HG03558 (cell line): ENCODE measurements around the gene SCAMP2.
"Not testable (repeated sequence)": the region's sequence is repeated elsewhere in the genome, so short reads cannot be mapped to it uniquely, and the experiment has no call there.

Experiments used
- ATAC-seq: cut with Tn5 transposase; IDR thresholded peaks from one replicate; pipeline ENCODE4 v1.9.1; 2021; ENCODE audit warnings: moderate number of reproducible peaks; ENCODE audit not compliant: unreplicated experiment; ENCODE audit errors: extremely low read depth

Gene SCAMP2, protein sequence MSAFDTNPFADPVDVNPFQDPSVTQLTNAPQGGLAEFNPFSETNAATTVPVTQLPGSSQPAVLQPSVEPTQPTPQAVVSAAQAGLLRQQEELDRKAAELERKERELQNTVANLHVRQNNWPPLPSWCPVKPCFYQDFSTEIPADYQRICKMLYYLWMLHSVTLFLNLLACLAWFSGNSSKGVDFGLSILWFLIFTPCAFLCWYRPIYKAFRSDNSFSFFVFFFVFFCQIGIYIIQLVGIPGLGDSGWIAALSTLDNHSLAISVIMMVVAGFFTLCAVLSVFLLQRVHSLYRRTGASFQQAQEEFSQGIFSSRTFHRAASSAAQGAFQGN

DNA sequence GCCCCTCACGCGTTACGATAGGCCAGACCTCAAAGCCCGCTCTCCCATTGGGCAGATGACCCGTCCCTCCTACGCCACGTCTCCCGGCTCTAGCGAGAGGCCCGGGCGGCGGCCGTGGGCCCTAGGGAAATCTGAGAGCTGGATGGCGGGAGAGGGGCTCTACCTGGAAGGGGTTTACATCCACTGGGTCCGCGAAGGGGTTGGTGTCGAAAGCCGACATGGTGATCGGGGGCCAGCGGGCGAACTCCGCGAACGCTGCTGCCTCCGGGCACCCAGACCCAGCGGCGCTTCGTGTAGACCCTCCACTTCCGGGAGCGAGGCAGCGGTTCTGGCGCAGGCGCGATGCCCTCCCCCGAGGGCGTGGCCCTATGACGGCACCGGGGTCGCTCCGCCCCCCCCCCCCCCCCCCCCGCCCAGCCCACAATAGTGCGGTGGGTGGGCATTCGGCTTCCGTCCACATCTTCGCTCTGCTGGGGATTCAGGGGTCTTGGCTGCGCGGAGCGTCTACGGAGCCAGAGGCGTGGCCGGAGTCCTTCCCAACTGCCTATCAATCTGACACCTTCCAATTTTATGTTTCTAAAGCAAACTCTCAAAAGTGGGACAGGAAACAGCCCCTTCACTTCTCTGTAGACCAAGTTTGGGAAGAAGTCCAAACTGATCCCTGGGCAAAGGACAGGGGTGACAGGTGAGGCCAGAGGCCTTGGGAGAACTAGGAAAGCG, at the start of gene SCAMP2:
Gene SCAMP2 (minus strand): TSS at position 330 of the 720 bp plus-strand sequence. CDS start 110 bp downstream, at position 220.
- ATAC-seq = peak; percentile 38

DNA sequence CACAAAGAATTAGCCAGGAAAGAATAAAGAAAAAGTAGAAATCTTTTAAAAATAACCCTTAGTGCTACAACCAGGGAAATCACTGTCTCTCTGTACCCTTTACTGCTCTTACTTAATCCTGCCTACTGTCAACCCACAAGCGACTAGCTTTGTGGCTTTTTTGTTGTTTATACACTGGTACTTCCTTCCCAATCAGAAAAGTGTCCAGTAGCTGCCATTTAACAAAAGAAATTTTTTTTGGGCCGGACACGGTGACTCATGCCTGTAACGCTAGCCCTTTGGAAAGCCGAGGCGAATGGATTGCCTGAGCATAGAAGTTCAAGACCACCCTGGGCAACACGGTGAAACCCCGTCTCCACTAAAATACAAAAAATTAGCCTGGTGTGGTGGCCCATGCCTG, 47.3 kb upstream of the SCAMP2 start:
- no peak for ATAC-seq

DNA sequence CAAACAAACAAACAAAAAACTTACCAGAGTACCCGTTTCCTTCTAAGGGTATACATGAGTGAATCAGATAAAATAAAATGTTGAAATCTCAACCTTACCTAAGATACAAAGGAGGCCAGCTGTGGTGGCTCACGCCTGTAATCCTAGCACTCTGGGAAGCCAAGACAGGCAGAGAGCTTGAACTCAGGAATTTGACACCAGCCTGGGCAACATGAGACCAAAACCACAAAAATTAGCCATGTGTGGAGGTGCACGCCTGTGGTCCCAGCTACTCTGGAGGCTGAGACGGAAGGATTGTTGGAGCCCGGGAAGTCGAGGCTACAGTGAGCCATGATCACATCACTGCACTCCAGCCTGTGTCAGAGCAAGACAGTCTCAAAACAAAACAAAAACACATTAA, 44.5 kb upstream of the SCAMP2 start:
- no peak for ATAC-seq

DNA sequence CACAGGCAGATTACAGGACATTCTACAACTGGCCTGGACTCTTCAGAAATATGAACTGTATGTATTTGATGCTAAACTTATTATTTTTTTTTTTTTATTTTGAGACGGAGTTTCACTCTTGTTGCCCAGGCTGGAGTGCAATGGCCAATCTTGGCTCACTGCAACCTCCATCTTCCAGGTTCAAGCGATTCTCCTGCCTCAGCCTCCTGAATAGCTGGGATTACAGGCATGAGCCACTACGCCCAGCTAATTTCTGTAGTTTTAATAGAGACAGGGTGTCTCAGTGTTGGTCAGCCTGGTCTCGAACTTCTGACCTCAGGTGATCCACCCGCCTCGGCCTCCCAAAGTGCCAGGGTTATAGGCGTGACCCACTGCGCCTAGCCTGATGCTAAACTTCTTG, 40.6 kb upstream of the SCAMP2 start:
- ATAC-seq = not testable (repeated sequence)

DNA sequence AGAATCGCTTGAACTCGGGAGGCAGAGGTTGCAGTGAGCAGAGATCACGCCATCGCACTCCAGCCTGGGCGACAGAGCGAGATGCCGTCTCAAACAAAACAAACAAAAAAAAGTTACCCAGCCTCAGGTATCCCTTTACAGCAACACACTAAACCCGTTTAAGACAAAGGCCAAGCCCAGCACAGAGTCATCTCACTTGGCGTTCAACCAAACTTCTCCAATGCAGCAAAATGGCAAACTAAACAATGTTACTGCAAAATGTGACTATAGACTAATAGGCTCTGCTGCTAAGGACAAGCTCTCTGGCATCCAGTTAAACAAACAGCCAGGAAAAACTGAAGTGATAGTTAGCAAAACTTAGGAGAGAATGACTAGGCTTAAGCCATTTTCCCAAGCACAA, 39.9 kb upstream of the SCAMP2 start:
- no peak for ATAC-seq

DNA sequence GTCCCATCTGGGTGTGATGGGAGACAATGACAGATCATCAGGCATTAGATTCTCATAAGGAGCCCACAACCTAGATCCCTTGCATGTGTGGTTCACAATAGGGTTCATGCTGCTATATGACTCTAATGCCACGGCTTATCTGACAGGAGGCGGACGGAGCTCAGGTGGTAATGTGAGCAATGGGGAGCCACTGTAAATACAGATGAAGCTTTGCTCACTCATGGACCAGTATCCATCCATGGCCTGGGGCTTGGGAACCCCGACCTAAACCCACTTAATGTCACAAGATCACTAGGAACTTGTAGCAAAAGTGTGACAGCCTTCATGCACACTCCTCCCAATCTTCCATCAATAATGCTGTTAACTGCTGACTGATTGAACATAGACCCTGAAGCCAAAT, 35.5 kb upstream of the SCAMP2 start:
- ATAC-seq = no peak

DNA sequence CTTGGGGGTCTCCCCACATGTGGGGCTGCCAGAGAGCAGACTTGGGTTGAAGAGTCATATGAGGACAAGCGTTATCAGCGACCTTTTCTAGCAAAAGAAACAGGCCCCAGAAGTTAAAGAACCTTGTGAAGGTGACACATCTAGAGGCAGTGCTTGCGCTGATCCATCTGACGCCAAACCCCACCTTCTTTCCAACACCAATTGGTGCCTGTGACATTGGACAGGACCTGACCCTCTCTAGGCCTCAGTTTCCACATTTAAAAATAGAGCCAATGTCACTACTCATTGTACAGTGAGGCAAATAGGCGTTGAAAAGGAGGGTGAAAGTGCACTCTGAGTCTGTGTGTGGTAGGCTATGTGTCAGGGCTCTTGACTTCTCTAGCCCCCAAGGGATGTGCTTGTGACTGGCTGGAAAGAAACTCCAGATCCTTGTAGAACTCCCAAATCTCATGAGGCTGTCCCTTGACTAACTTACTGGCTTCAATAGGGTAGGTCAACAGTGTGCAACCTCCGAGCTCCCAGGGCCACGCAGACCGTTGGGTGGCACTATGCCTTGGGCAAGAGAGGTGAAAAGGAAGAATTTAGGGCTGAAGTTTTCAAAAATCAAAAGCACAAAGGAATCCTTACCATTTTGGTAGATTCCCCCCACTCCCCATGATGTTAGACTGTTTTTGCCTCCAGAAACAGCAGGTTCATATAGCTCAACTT, 34.2 kb upstream of the SCAMP2 start:
- ATAC-seq = no peak

DNA sequence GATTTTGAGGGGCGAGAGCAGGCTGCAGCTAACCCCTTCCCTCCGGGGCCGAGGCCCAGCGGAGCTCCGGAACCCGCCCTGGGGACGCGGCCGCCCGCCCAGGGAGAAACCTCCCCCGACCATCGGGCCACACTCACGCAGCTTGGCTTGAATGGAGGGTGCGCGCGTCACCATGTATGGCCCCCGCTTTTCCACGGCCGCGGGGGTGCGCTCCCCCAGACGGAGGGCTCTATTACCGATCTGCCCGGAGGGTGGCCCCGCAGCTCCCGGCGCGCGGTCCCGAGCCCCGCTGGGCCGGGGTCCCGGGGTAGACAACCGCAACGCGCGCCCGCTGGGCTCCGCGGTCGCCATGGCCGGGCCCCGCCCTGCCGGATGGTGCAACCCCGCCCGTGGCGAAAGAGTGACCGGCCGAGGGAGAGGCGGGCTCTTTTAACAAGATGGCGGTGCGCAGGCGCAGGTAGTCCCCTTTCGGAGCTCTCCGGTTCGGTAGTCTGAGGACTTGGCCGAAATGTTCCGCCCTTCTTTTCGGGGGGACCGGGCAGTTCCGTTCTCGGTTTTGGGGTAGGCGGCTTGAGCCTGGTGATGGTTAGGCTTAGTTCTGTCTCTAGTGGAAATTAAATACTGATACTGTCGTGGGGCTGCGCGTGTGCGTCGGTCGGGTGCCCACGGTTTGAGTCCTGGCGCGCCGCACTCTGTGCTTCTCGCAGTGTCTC, 33.4 kb upstream of the SCAMP2 start, which contains the start of gene FAM219B:
Gene FAM219B (minus strand): TSS at position 402 of the 713 bp plus-strand sequence. CDS start 51 bp downstream, at position 351.
- ATAC-seq = peak; percentile 65

DNA sequence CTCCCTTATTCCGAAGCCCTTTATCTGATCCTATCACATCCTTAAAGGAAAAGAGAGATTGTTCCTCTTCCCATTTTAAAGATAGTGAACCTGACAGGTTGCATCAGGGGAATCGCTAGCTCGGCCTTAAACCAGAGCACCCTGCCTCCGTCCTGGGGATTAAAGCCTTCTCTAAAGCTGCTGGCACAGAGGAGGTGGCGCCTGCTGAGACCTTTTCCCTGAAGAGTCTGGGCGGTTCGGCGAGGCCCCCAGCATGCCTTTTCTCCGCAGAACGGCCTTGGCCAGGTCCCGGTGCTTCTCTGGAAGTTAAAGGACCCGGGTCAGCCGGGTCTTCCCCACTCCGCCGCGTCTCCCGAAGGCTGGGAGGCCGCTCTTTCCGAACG, 32.9 kb upstream of the SCAMP2 start:
- ATAC-seq = no peak

DNA sequence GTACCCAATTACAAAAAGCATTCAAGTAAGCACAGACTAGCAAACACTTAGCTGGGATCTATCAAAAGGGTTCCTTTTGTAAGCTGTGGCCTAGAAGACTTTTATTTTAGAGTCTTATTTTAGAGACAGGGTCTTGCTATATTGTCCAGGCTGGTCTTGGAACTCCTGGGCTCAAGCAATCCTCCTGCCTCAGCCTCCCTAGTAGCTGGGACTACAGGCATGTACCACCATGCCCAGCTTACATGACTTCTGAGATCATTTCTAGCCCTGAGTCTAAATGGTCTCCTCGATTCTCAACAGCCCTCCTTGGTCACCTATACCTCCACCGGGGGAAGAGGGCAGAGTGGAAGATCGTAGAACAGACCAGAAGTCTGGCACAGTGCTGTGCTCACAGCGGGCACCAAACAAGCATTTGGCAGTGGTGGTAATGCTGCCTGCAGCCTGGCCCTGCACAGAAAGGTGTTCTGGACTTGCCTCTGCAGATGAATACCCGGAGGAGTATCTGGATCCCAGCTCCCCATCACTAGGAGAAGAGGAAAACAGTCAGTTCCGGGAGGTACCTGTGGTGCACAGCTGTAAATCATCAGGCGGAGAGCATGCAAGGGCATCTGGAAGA, 31.1 kb upstream of the SCAMP2 start:
- ATAC-seq = no peak

DNA sequence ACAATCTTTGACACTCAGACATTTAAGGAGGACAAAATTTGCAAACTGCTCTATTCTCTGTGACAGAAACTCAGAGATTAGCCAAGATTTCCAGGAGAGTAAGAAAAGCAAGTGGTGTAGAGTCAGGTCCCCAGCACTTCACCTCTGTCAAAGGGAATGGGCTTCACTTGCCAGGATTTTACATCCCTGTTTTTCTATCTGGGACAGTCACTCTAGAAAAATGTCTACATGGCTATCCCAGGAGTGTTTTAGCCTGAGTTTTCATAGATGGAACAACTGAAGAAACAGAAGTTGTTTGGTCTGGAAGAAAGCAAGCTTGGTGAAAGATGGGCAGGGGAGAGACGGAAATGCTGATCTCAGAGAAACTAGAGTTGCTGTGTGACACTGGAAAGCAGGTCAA, 30.5 kb upstream of the SCAMP2 start:
- ATAC-seq = no peak

DNA sequence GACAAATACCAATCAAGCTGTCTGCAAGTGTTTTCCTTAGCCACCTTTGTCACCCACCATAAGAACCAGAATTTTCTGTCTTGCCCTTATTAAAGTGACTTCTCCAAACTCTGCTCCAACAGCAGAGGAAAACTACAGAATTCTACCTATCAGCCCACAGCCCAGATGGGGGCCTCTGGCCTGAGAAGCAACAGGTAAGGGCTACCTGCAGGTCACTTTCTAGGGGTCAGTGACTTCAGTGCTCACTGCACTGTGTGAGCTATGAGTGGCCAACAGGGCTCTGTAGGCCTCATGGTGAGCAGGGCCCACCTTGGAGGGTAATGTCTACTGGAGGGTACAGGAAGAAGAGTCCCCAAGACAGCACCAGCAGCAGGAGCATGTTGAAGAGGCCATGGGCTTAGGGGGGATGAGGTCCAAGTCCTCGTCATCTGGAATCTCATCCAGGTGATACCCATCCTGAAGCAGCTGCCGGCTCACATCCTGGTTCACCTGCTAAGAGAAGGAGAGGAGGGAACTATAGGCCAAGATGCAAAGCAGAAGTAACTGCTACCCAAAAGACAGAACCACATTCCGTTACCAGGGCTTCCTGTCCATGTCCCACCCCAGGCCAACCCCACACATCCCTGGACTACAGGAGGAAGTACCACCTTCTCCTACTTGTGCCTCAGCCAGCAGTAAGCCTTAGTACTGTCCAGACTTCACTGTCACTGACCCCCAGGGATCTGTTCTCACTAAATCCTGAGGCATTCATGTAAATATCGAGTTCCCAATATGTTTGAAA, 29.3 kb upstream of the SCAMP2 start:
- ATAC-seq = no peak

DNA sequence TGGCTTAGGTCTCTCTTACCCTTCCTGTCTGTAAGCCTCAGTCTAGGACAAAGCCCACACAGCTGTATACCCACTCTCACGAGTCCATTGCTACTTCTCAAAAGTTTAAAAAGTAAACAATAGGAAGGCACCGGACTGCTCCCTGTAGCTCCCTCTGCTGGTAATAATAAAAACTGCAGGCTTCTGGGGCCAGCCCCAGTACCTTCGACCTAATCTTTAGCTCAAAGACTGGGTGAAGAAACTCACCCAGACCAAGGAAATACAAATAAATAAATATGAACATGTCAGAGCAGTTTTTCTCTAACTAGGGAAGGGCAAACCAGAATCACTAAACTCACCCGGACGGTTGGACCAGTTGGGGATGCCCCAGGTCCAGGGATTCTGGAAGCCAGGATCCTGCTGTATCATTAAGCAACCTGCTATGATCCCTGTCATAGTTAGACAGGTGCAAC, 28.5 kb upstream of the SCAMP2 start:
- no peak for ATAC-seq

DNA sequence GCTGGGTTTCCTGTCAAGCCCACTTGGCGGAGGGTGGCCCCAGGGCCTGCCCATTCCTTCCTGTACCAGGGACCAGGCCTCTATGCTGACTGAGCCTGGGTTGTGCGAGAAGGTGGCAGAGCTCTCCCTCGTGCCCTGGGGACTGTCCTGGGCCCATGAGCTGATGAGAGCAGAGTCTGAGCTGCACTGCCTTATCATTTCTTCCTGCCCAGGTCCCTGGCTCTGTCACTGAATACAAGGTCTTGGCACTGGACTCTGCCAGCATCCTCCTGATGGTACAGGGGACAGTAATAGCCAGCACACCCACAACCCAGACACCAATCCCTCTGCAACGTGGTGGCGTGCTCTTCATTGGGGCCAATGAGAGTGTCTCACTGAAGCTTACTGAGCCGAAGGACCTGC, 24.1 kb upstream of the SCAMP2 start:
- no peak for ATAC-seq

DNA sequence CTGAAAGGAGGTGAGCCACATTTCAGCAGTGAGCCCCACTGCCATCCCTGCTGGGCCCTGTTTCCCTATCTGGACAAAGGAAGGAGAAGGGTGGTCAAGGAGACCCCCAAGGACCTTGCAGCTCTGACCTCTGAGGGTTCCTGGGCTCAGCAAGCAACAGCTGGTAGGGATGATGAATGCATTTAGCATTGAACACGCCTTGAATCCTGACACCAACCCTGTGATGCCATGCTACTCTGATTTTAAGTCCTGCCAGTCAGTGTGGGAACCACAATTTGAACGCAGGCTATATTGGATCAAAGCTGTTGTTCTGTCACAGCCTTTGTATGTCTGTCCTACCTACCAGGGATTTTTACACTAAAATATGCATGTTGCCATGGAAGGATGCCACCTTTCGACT, 23.2 kb upstream of the SCAMP2 start:
- ATAC-seq = no peak

DNA sequence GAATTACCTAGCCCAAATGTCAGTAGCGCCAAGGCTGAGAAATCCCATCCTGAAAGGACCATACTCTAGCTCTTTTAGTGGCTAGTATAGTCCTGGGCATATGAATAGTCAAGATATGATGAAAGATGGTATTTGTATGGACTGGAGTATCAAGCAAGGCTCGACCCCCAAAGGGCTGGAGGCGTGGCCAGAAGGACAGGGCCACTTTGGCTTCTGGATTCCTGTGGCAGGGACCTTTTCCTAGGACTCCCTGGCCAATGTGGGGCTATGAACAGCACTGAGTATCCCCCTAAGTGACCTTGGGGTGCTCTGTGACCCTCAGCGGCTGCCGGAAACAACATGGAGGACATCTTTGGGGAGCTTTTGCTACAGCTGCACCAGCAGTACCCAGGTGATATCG, 22.7 kb upstream of the SCAMP2 start:
- no peak for ATAC-seq

DNA sequence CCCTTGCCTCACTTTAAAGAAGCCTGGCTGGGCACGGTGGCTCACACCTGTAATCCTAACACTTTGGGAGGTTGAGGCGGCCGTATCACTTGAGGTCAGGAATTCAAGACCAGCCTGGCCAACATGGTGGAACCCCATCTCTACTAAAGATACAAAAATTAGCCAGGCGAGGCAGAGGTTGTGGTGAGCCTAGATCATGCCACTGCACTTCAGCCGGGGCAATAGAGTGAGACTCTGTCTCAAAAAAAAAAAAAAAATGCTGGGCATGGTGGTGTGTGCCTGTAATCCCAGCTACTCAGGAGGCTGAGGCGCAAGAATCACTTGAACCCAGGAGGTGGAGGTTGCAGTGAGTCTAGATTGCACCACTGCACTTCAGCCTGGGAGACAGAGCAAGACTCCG, 21.2 kb upstream of the SCAMP2 start:
- not testable (repeated sequence) for ATAC-seq

DNA sequence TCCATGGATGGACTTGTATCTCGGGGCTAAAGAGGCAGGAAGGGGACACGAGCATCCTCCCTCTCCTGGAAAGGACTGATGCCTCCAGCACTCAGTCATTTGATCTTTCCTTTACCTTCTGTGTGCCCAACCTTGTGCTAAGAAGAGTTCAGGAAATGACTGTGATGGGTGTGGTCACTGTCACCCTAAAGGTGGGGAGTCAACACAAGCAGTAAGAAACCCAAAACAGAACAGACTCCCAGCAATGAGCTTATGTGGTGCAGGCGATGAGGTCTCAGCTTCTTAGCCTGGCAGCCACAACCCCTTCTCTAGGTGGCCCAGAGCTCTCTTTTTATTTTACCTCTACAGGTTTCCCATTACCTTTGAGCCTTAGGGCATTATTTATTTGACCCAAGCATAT, 20.5 kb upstream of the SCAMP2 start:
- no peak for ATAC-seq

DNA sequence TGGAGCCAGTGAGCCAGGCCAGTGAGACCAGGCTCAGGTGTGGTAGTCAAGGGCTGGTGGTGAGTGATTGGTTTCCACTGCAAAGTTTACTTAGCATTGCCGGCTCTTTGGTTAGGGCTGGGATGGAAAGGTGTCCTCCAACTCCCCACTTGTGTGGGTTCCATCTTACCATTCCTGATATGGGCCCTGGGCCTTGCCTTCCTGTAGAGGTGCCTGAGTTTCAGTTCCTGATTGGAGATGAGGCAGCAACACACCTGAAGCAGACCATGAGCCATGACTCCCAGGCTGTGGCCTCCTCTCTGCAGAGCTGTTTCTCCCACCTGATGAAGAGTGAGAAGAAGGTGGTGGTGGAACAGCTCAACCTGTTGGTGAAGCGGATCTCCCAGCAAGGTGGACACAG, 19.8 kb upstream of the SCAMP2 start:
- ATAC-seq = no peak
